Vagina (tissue), 2 donors: Measurements from ENCODE around the gene RDH14.

Experiments
- CTCF ChIP-seq, 3 experiments: fragments of 450-650 bp in 2 of 3; fragments of 200-600 bp in 1 of 3; sonication (generic) in 1 of 3; IDR thresholded peaks; one replicate each; pipeline ENCODE4 v1.5.1; 2017 to 2019; ENCODE audit warnings: antibody characterized with exemption in 3 of 3, mild to moderate bottlenecking in 2 of 3, moderate library complexity in 2 of 3
- POLR2A ChIP-seq, 2 donors: fragments of 450-650 bp; IDR thresholded peaks; one replicate each; pipeline ENCODE4 v1.6.1; 2017; ENCODE audit warnings: antibody characterized with exemption in 2 of 2, mild to moderate bottlenecking in 2 of 2, moderate library complexity in 2 of 2
- POLR2AphosphoS5 ChIP-seq, 2 donors: sonication (generic); formaldehyde crosslinking; IDR thresholded peaks; one replicate each; pipeline ENCODE4 v1.9.0; 2017; ENCODE audit warnings: antibody characterized with exemption in 2 of 2, mild to moderate bottlenecking in 2 of 2, low read depth in 1 of 2; ENCODE audit not compliant: insufficient read depth in 1 of 2

DNA sequence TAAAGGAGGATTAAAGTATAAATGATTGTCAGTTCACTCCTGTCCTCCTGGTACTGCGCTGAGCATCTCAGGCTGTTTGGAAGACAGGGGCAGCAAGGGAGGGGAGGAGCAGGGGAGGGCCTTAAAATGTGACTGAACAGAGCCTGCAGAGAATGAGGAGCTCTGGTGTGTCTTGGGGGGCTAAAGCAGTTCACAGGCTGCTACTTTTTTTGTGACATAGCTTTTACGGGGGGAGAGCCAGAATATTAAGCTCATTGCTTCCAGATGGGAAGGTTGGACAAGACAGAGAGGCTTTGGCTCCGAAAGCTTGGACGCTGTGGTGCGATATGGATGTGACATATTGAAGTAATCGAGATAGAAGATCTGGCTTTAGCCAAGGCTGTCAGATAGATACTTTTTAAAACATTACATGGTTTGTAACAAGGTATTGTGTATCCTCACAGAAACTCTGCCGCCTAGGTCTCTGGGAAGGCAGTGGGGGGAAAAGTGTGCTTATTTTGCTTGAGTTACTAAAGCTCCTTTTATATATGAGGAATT lies 40.5 kb downstream of the RDH14 start:
- TF ChIP-seq POLR2A (IDR thresholded peaks at IDR 0.05), result no peak
- TF ChIP-seq CTCF (IDR thresholded peaks at IDR 0.05), result no peak
- no peak for TF ChIP-seq POLR2AphosphoS5 (IDR thresholded peaks at IDR 0.05; ENCODE audit: insufficient read depth in 1 of 2, low read depth in 1 of 2)
